Osteocyte (in vitro differentiated cells): ENCODE measurements around the gene CPT1A. TPM values are rescaled to one million over a fixed set of nuclear protein-coding genes. Genes with fewer than 3 reads are reported as not detected.

Experiments
- DNase-seq: peaks from one replicate; pipeline ENCODE4 v3.0.0; 2021; ENCODE audit warnings: mixed read lengths; ENCODE audit not compliant: unreplicated experiment; ENCODE audit errors: extremely low spot score
- H3K27ac Mint-ChIP-seq: one replicate; pipeline ENCODE4 v1.8.0; 2021; ENCODE audit warnings: mild to moderate bottlenecking, mixed read lengths; ENCODE audit not compliant: unreplicated experiment
- H3K27me3 Mint-ChIP-seq: one replicate; pipeline ENCODE4 v1.8.0; 2021; ENCODE audit warnings: mixed read lengths; ENCODE audit not compliant: unreplicated experiment
- H3K36me3 Mint-ChIP-seq: one replicate; pipeline ENCODE4 v1.8.0; 2021; ENCODE audit warnings: mixed read lengths; ENCODE audit not compliant: unreplicated experiment
- H3K4me1 Mint-ChIP-seq: one replicate; pipeline ENCODE4 v1.8.0; 2021; ENCODE audit warnings: mixed read lengths; ENCODE audit not compliant: unreplicated experiment
- H3K4me3 Mint-ChIP-seq: one replicate; pipeline ENCODE4 v1.8.0; 2021; ENCODE audit warnings: mild to moderate bottlenecking, moderate library complexity, mixed read lengths; ENCODE audit not compliant: unreplicated experiment
- H3K9me3 Mint-ChIP-seq: one replicate; pipeline ENCODE4 v1.8.0; 2021; ENCODE audit warnings: mixed read lengths; ENCODE audit not compliant: unreplicated experiment
- total RNA-seq: library from RNA; stranded (reverse); gene quantifications from 2 replicates; pipeline ENCODE4 v1.2.1, GENCODE V29; 2021
- TF ChIP-seq, protein P1 (sequence below): fragments of 200-600 bp; sonication (generic); IDR thresholded peaks from 2 replicates; pipeline ENCODE4 v1.5.0; 2021; ENCODE audit warnings: antibody characterized with exemption, mild to moderate bottlenecking, moderate library complexity

CPT1A gene
- total RNA-seq, 1 donor from 2014 or later, result 109 TPM

DNA sequence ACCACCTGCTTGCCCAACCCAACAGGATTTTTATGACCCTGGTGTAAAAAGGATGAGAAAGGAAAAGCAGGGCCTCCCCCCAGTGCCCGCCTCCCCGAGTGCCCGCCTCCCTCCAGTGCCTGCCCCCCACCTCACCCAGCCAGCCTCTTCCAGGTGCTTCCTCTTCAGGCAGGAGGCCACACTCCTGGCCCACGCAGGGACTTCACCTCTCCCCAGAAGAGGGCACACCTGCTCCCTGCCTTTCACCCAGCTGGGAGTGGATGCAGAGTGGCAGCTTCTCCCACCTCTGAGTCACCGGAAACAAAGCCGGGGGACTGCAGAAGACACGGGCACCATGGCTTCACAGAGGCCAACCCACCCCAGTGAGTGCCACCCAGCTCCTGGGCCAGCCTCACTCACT, 16.1 kb downstream of the CPT1A start:
- no peaks in the 10 kb centered on the region for H3K27me3 Mint-ChIP-seq
- TF ChIP-seq, protein P1, sequence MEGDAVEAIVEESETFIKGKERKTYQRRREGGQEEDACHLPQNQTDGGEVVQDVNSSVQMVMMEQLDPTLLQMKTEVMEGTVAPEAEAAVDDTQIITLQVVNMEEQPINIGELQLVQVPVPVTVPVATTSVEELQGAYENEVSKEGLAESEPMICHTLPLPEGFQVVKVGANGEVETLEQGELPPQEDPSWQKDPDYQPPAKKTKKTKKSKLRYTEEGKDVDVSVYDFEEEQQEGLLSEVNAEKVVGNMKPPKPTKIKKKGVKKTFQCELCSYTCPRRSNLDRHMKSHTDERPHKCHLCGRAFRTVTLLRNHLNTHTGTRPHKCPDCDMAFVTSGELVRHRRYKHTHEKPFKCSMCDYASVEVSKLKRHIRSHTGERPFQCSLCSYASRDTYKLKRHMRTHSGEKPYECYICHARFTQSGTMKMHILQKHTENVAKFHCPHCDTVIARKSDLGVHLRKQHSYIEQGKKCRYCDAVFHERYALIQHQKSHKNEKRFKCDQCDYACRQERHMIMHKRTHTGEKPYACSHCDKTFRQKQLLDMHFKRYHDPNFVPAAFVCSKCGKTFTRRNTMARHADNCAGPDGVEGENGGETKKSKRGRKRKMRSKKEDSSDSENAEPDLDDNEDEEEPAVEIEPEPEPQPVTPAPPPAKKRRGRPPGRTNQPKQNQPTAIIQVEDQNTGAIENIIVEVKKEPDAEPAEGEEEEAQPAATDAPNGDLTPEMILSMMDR, result no peak
- no peak for DNase-seq
- no peaks in the 10 kb centered on the region for H3K9me3 Mint-ChIP-seq
- peaks cover 14% of the 10 kb centered on the region for H3K4me1 Mint-ChIP-seq
- H3K4me3 Mint-ChIP-seq, result no peak overlapping the region
- no peak overlapping the region for H3K27ac Mint-ChIP-seq
- H3K36me3 Mint-ChIP-seq, result peaks cover 23% of the 10 kb centered on the region

DNA sequence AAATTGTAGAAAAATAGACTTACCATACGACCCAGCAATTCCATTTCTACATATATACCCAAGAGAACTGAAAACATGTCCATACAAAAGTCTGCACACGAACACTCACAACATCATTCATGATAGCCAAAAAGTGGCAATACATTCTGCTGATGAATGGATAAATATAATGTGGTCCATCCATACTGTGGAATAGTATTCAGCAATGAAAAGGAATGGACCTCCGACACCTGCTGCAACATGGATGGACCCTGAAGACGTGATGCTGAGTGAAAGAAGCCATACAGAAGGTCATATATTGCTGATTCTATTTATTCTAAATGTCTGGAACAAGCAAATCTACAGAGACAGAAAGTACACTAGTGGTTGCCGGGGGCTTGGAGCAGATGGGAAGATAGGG, 19.2 kb downstream of the CPT1A start:
- no peaks in the 10 kb centered on the region for H3K27me3 Mint-ChIP-seq
- no peak overlapping the region for H3K27ac Mint-ChIP-seq
- DNase-seq, result no peak
- peaks cover 6% of the 10 kb centered on the region for H3K36me3 Mint-ChIP-seq
- peaks cover 5% of the 10 kb centered on the region for H3K4me1 Mint-ChIP-seq
- no peak overlapping the region for H3K4me3 Mint-ChIP-seq
- TF ChIP-seq, protein P1, result no peak
- no peaks in the 10 kb centered on the region for H3K9me3 Mint-ChIP-seq

GRCh38 chr11:68821670-68822069, 20.0 kb downstream of the CPT1A start:
- peaks cover 9% of the 10 kb centered on the region for H3K36me3 Mint-ChIP-seq
- H3K4me3 Mint-ChIP-seq, result no peak overlapping the region
- no peaks in the 10 kb centered on the region for H3K27me3 Mint-ChIP-seq
- TF ChIP-seq, protein P1, result no peak
- H3K27ac Mint-ChIP-seq, result no peak overlapping the region
- H3K9me3 Mint-ChIP-seq, result no peaks in the 10 kb centered on the region
- no peak for DNase-seq
- H3K4me1 Mint-ChIP-seq, result peaks cover 9% of the 10 kb centered on the region

DNA sequence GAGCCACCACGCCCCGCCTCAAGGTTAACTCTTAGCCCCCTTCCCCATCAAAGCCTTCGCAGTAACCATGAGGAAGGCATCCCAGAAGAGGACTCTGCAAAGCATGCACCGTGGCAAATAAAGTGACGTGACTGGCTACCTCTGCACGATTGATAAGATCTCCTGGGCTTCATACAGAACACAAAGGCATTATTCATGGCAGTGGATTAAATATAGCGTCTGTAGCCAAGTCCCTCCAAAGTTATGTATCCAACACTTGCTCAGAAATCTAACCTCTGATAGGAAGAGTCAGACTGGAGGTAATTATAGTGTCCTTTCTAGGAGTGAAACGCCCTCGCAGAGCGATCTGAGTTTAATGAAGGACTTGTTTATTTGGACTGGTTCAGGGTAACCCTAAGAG, 22.4 kb downstream of the CPT1A start:
- DNase-seq, result no peak
- peaks cover 12% of the 10 kb centered on the region for H3K4me1 Mint-ChIP-seq
- no peaks in the 10 kb centered on the region for H3K9me3 Mint-ChIP-seq
- H3K27me3 Mint-ChIP-seq, result no peaks in the 10 kb centered on the region
- TF ChIP-seq, protein P1, result no peak
- H3K36me3 Mint-ChIP-seq, result peaks cover 9% of the 10 kb centered on the region
- H3K4me3 Mint-ChIP-seq, result no peak overlapping the region
- H3K27ac Mint-ChIP-seq, result no peak overlapping the region

- H3K36me3 Mint-ChIP-seq, result peaks cover 9% of the 10 kb centered on the region
- no peak overlapping the region for H3K4me3 Mint-ChIP-seq
- H3K27ac Mint-ChIP-seq, result no peak overlapping the region
- peaks cover 12% of the 10 kb centered on the region for H3K4me1 Mint-ChIP-seq
- DNase-seq, result no peak
- H3K27me3 Mint-ChIP-seq, result no peaks in the 10 kb centered on the region
- TF ChIP-seq, protein P1, result no peak
- H3K9me3 Mint-ChIP-seq, result no peaks in the 10 kb centered on the region
These were observed 23.5 kb downstream of the CPT1A start for GRCh38 chr11:68818181-68818580.
